Thyroid gland (tissue), 4 donors: ENCODE results near the gene CDKN1B.

ENCODE experiments used
- CTCF ChIP-seq, 6 experiments: fragments of 200-600 bp in 3 of 6; fragments of 450-650 bp in 3 of 6; sonication (generic) in 3 of 6; IDR thresholded peaks; one replicate each; pipeline ENCODE4 v1.5.1; 2016 to 2019; ENCODE audit warnings: antibody characterized with exemption in 6 of 6, mild to moderate bottlenecking in 2 of 6, inconsistent platforms in 1 of 6, moderate library complexity in 1 of 6
- POLR2A ChIP-seq, 2 donors: fragments of 450-650 bp; IDR thresholded peaks; one replicate each; pipeline ENCODE4 v1.6.1; 2017; ENCODE audit warnings: antibody characterized with exemption in 2 of 2, mild to moderate bottlenecking in 2 of 2, moderate library complexity in 1 of 2

GRCh38 chr12:12686925-12687324 lies 30.2 kb upstream of the CDKN1B start:
- no peak for TF ChIP-seq CTCF (IDR thresholded peaks at IDR 0.05)
- no peak for TF ChIP-seq POLR2A (IDR thresholded peaks at IDR 0.05)
